WTC11 (cell line): Measurements from ENCODE around the gene TMEM154. TPM values are rescaled to one million over a fixed set of nuclear protein-coding genes. Genes with fewer than 3 reads are reported as not detected.
A peak's percentile ranks its signal among the peaks of the same experiment; 100 is the strongest.

Experiments used
- ATAC-seq: fragments of 200-7000 bp; cut with Tn5 transposase; 2 replicates; pipeline ENCODE4 v1.10.0; 2021; ENCODE audit warnings: mild to moderate bottlenecking, moderate library complexity
- CTCF ChIA-PET: fragments of 300-600 bp; sonication (Branson Sonifier 250); formaldehyde crosslinking; loops from one replicate; lab custom pipeline; 2021; ENCODE audit warnings: antibody characterized with exemption; lab: Charles Lee
- POLR2A ChIA-PET: fragments of 350-600 bp; sonication (Branson Sonifier 250); formaldehyde crosslinking; loops from one replicate; lab custom pipeline; 2021; ENCODE audit warnings: antibody characterized with exemption; lab: Charles Lee
- DNase-seq: peaks from one replicate; pipeline ENCODE4 v3.0.0; 2021; ENCODE audit warnings: low spot score
- H3K27ac Mint-ChIP-seq: 2 replicates; pipeline ENCODE4 v1.8.0; 2021; ENCODE audit warnings: mixed read lengths
- H3K27me3 Mint-ChIP-seq: 2 replicates; pipeline ENCODE4 v1.8.0; 2021; ENCODE audit warnings: low read depth, mild to moderate bottlenecking, moderate library complexity, mixed read lengths
- H3K36me3 Mint-ChIP-seq: 2 replicates; pipeline ENCODE4 v1.8.0; 2021; ENCODE audit warnings: mixed read lengths
- H3K4me1 Mint-ChIP-seq: 2 replicates; pipeline ENCODE4 v1.8.0; 2022; ENCODE audit warnings: mixed read lengths
- H3K4me3 Mint-ChIP-seq: 2 replicates; pipeline ENCODE4 v1.8.0; 2021; ENCODE audit warnings: mild to moderate bottlenecking, moderate library complexity, mixed read lengths
- H3K9me3 Mint-ChIP-seq: 2 replicates; pipeline ENCODE4 v1.8.0; 2021; ENCODE audit warnings: mixed read lengths
- CBFB ChIP-seq: sonication (generic); formaldehyde crosslinking; IDR thresholded peaks from 2 replicates; pipeline ENCODE4 v1.8.1; 2022; ENCODE audit warnings: mild to moderate bottlenecking, low read depth, missing genetic modification reagents
- EMX1 ChIP-seq: fragments of 250-450 bp; sonication (Bioruptor Pico); IDR thresholded peaks from 2 replicates; pipeline ENCODE4 v1.8.0; 2021; ENCODE audit warnings: mild to moderate bottlenecking
- GABPB1 ChIP-seq: sonication (generic); formaldehyde crosslinking; IDR thresholded peaks from 2 replicates; pipeline ENCODE4 v1.8.1; 2023; ENCODE audit warnings: mild to moderate bottlenecking, missing genetic modification reagents
- GTF2I ChIP-seq: fragments of 250-450 bp; sonication (Bioruptor Pico); conservative IDR thresholded peaks from 2 replicates; pipeline ENCODE4 v1.4.0; 2021; ENCODE audit warnings: mild to moderate bottlenecking
- JUN ChIP-seq: sonication (generic); formaldehyde crosslinking; IDR thresholded peaks from 2 replicates; pipeline ENCODE4 v1.8.0; 2023; ENCODE audit warnings: mild to moderate bottlenecking, missing genetic modification reagents
- KAT7 ChIP-seq: sonication (generic); formaldehyde crosslinking; IDR thresholded peaks from 2 replicates; pipeline ENCODE4 v1.8.1; 2023; ENCODE audit warnings: missing genetic modification reagents, mild to moderate bottlenecking, borderline replicate concordance
- NFE2L1 ChIP-seq: sonication (generic); formaldehyde crosslinking; IDR thresholded peaks from 2 replicates; pipeline ENCODE4 v1.8.1; 2023; ENCODE audit warnings: missing genetic modification reagents
- PRRX2 ChIP-seq: fragments of 250-450 bp; sonication (Bioruptor Pico); IDR thresholded peaks from 2 replicates; pipeline ENCODE4 v1.8.0; 2021; ENCODE audit warnings: mild to moderate bottlenecking
- RORB ChIP-seq: fragments of 250-450 bp; sonication (Bioruptor Pico); IDR thresholded peaks from 2 replicates; pipeline ENCODE4 v1.9.0; 2021; ENCODE audit warnings: mild to moderate bottlenecking
- SMAD4 ChIP-seq: sonication (generic); formaldehyde crosslinking; IDR thresholded peaks from 2 replicates; pipeline ENCODE4 v1.8.0; 2022; ENCODE audit warnings: mild to moderate bottlenecking, missing genetic modification reagents
- SOX15 ChIP-seq: fragments of 250-450 bp; sonication (Bioruptor Pico); IDR thresholded peaks from 2 replicates; pipeline ENCODE4 v1.9.0; 2021; ENCODE audit warnings: mild to moderate bottlenecking
- ZNF138 ChIP-seq: sonication (generic); formaldehyde crosslinking; conservative IDR thresholded peaks from 2 replicates; pipeline ENCODE4 v1.8.1; 2022; ENCODE audit warnings: mild to moderate bottlenecking, moderate library complexity, missing genetic modification reagents
- ZNF423 ChIP-seq: fragments of 250-450 bp; sonication (Bioruptor Pico); IDR thresholded peaks from 2 replicates; pipeline ENCODE4 v2.1.2; 2022; ENCODE audit warnings: mild to moderate bottlenecking, moderate library complexity
- total RNA-seq: library from RNA; stranded (reverse); gene quantifications from 3 replicates; pipeline ENCODE4 v1.2.3, GENCODE V29; 2021
- TF ChIP-seq, protein P1 (sequence below): fragments of 250-450 bp; sonication (Bioruptor Pico); conservative IDR thresholded peaks from 2 replicates; pipeline ENCODE4 v1.9.0; 2021; ENCODE audit warnings: mild to moderate bottlenecking
- TF ChIP-seq, protein P2 (sequence below): sonication (generic); formaldehyde crosslinking; IDR thresholded peaks from 2 replicates; pipeline ENCODE4 v1.8.0; 2022; ENCODE audit warnings: mild to moderate bottlenecking, missing genetic modification reagents
- TF ChIP-seq, protein P3 (sequence below): sonication (generic); formaldehyde crosslinking; conservative IDR thresholded peaks from 2 replicates; pipeline ENCODE4 v1.8.1; 2022; ENCODE audit warnings: mild to moderate bottlenecking, missing genetic modification reagents
- TF ChIP-seq, protein P4 (sequence below): fragments of 250-450 bp; sonication (Bioruptor Pico); IDR thresholded peaks from 2 replicates; pipeline ENCODE4 v1.8.0; 2021; ENCODE audit warnings: mild to moderate bottlenecking
- TF ChIP-seq, protein P5 (sequence below): fragments of 250-450 bp; sonication (Bioruptor Pico); IDR thresholded peaks from 2 replicates; pipeline ENCODE4 v1.9.0; 2021; ENCODE audit warnings: moderate library complexity, mild to moderate bottlenecking, inconsistent platforms, borderline replicate concordance
- TF ChIP-seq, protein P6 (sequence below): sonication (generic); formaldehyde crosslinking; IDR thresholded peaks from 2 replicates; pipeline ENCODE4 v1.8.1; 2022; ENCODE audit warnings: missing genetic modification reagents, borderline replicate concordance

Gene TMEM154
- total RNA-seq, 1 experiment from 2014 or later: 2.1 TPM

DNA sequence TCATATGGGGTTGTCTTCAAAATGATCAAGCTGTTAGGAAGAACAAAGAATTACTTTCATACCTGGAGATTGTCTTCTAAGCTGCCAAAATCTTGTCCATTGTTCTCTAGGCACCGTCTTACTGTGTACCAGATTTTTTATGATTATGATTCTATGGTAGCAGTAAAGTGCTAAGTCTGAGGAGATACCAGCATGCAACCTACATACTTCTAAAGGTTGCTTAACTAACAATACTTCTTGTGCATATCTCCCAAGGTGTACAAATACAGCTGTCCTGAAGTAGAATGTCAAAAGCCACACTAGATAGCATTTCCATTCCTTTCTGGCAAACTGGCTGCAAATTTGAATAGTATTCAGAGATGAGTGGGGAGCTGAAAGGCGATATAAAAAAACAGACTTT is 81.3 kb downstream of the TMEM154 start:
- H3K27ac Mint-ChIP-seq: no peak overlapping the region
- no peaks in the 10 kb centered on the region for H3K27me3 Mint-ChIP-seq
- TF ChIP-seq SOX15 (CRISPR knock-in tag) (no peak), NFE2L1 (CRISPR knock-in tag) (no peak), JUN (CRISPR knock-in tag) (no peak), ZNF138 (no peak)
- TF ChIP-seq, protein P1, sequence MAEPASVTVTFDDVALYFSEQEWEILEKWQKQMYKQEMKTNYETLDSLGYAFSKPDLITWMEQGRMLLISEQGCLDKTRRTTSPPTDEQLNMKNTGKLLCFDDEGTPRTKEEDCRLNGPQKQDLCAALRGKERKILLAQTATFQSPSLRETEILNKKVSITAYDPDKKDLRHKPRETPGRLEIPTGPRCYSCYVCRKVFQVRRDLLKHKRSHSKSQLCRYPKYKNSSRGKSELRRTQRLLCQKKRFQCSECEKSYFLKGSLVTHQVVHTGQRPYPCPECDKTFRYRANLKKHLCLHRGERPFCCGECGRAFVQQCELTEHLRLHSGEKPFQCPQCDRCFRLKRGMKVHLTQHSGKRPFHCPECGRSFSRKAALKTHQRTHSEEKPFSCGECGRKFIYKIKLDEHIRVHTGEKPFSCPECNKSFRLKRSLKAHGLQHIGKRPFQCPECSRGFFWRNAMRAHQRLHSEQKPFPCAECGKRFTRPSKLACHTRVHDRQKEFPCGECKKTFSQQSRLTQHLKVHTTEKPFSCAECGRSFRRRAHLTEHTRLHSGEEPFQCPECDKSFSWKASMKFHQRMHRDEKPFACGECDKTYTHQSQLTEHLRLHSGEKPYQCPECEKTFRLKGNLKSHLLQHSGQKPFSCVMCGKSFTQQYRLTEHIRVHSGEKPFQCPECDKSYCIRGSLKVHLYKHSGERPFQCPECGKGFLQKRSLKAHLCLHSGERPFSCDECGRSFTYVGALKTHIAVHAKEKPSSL (CRISPR knock-in tag): no peak
- ChIA-PET CTCF (interaction anchor here (1.4 kb wide), 1 partner anchor 108 kb away, joined by 3 read pairs; no protein-coding TSS in a partner anchor), POLR2A (no interaction called here)
- H3K36me3 Mint-ChIP-seq: no peaks in the 10 kb centered on the region
- ATAC-seq: no peak
- 0 out of 2 replicates have a peak, but pooled peaks cover 3% of the 10 kb centered on the region for H3K9me3 Mint-ChIP-seq
- H3K4me1 Mint-ChIP-seq: no peaks in the 10 kb centered on the region
- DNase-seq: no peak
- no peak overlapping the region for H3K4me3 Mint-ChIP-seq

DNA sequence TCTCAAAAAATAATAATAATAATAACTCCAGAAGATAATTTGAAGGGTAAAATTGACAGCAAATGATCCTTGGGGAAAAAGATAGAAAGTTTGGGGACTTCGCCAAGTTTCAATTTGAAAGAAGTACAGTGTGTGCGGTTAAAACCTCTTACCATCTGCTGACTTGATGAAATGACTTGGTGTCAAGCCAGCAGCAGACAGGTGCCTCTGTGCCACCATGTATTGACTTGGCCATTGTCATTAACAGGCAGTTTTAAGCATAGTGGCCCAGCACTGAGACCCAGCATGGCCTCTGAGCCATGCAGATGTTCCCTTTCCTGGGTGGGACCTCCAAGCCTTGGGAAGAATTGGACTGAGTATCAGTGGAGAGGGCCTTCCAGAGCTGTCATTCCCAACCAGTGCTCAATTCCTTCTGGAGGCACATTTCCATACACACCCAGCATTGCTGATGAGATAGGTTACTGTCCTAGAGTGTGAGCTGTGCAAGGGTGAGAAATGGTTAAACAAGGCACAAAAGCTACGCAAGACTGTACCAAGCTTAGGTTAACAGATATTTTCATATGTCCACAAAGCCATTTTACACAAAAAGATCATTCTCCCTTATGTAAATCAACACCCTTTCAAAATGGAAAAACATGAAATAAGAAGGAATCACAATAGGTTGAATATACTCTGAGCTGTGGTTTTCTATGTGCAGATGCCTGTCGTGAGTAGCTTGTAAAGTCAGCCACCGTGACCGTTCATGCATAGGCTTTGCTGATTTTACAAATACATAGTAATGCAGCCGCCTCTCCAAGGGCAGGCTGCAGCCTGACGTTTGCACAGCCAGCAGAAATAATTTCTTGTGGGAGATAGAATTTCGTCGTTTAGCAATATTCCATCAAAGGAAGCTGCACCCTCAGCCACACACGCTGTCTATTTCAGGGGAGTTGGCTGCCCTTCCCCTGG is 84.5 kb downstream of the TMEM154 start:
- POLR2A ChIA-PET: no interaction called here
- no peaks in the 10 kb centered on the region for H3K9me3 Mint-ChIP-seq
- H3K27ac Mint-ChIP-seq: no peak overlapping the region
- H3K4me1 Mint-ChIP-seq: peaks cover 13% of the 10 kb centered on the region
- DNase-seq: no peak
- no peaks in the 10 kb centered on the region for H3K36me3 Mint-ChIP-seq
- CTCF ChIA-PET: interaction anchor here (0.7 kb wide), 1 partner anchor 45 kb away, joined by 3 read pairs; no protein-coding TSS in a partner anchor
- no peak overlapping the region for H3K4me3 Mint-ChIP-seq
- TF ChIP-seq ZNF423: no peak
- TF ChIP-seq, protein P2, sequence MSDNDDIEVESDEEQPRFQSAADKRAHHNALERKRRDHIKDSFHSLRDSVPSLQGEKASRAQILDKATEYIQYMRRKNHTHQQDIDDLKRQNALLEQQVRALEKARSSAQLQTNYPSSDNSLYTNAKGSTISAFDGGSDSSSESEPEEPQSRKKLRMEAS (CRISPR knock-in tag): no peak
- TF ChIP-seq, all 79 proteins: peak for 0
- H3K27me3 Mint-ChIP-seq: no peaks in the 10 kb centered on the region
- ATAC-seq: no peak

DNA sequence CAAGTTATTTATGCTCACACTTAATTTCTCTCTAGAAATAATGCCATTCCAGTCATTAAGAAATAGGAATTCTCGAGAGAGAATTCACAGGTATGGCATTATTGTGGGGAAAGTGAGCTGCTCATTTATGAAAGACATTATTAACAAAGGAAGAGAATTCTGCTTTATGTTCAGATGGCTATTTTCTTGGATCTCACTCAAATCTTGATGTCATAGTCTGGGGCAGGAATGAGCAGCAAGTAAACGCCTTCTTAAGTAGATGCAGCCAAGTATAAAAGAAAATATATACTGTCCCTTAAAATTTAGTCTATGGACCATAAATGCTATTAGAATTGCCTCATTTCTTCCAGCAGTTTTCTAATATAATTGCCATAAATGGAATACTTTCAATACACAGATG is 85.7 kb downstream of the TMEM154 start:
- DNase-seq (no peak), ATAC-seq (no peak)
- H3K27me3 Mint-ChIP-seq: no peaks in the 10 kb centered on the region
- CTCF ChIA-PET: interaction anchor here (1.0 kb wide), 1 partner anchor 13 kb away, joined by 3 read pairs; no protein-coding TSS in a partner anchor
- H3K27ac Mint-ChIP-seq: no peak overlapping the region
- no peak overlapping the region for H3K4me3 Mint-ChIP-seq
- no peaks in the 10 kb centered on the region for H3K36me3 Mint-ChIP-seq
- POLR2A ChIA-PET: no interaction called here
- no peak for TF ChIP-seq CBFB (CRISPR knock-in tag)
- no peak for TF ChIP-seq KAT7 (CRISPR knock-in tag)
- TF ChIP-seq, protein P3, sequence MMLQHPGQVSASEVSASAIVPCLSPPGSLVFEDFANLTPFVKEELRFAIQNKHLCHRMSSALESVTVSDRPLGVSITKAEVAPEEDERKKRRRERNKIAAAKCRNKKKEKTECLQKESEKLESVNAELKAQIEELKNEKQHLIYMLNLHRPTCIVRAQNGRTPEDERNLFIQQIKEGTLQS (CRISPR knock-in tag): no peak
- H3K9me3 Mint-ChIP-seq: no peaks in the 10 kb centered on the region
- H3K4me1 Mint-ChIP-seq: peaks cover 13% of the 10 kb centered on the region

DNA sequence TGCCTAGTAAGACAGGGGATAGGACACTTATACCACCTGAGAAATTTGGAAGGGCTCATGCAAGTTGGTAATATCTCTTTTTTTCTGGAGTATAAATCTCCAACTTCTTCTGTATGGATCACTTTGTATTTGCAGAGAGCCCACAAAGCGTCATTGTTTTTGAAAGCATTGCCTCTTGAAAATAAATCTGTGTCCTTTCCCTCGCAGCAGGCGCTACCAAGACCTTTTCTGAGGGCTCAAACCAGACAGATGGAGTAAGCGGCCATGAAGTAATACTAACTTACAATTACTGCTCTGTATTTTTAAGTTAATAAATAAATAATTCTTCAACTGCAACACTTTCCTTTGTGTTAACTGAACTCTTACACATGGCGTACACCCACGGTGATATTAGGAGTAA is 87.9 kb downstream of the TMEM154 start:
- Mint-ChIP-seq H3K36me3 (peaks cover 2% of the 10 kb centered on the region), H3K4me3 (peak overlapping the region; percentile 56), H3K4me1 (peaks cover 13% of the 10 kb centered on the region), H3K9me3 (peaks cover 8% of the 10 kb centered on the region), H3K27ac (peak overlapping the region; percentile 32; the same call in 1 of the 2 replicates), H3K27me3 (no peaks in the 10 kb centered on the region)
- ATAC-seq: no peak
- CTCF ChIA-PET: interaction anchor here (0.6 to 1.9 kb wide), 5 partner anchors 8 to 136 kb away, joined by 4 to 7 read pairs (median 5); no protein-coding TSS in a partner anchor
- POLR2A ChIA-PET: interaction anchor here (1.0 kb wide), 2 partner anchors 87 to 143 kb away, joined by 3 read pairs; no protein-coding TSS in a partner anchor
- no peak for DNase-seq
- no peak for TF ChIP-seq JUN (CRISPR knock-in tag)
- no peak for TF ChIP-seq PRRX2
- TF ChIP-seq, protein P4, sequence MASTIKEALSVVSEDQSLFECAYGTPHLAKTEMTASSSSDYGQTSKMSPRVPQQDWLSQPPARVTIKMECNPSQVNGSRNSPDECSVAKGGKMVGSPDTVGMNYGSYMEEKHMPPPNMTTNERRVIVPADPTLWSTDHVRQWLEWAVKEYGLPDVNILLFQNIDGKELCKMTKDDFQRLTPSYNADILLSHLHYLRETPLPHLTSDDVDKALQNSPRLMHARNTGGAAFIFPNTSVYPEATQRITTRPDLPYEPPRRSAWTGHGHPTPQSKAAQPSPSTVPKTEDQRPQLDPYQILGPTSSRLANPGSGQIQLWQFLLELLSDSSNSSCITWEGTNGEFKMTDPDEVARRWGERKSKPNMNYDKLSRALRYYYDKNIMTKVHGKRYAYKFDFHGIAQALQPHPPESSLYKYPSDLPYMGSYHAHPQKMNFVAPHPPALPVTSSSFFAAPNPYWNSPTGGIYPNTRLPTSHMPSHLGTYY (CRISPR knock-in tag): no peak
- no peak for TF ChIP-seq SMAD4 (CRISPR knock-in tag)
- TF ChIP-seq, protein P1 (CRISPR knock-in tag): no peak
- no peak for TF ChIP-seq GABPB1 (CRISPR knock-in tag)
- TF ChIP-seq, protein P5, sequence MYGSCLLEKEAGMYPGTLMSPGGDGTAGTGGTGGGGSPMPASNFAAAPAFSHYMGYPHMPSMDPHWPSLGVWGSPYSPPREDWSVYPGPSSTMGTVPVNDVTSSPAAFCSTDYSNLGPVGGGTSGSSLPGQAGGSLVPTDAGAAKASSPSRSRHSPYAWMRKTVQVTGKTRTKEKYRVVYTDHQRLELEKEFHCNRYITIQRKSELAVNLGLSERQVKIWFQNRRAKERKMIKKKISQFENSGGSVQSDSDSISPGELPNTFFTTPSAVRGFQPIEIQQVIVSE (CRISPR knock-in tag): no peak
- TF ChIP-seq GTF2I (CRISPR knock-in tag): no peak
- no peak for TF ChIP-seq RORB
- no peak for TF ChIP-seq EMX1 (CRISPR knock-in tag)
- TF ChIP-seq, protein P6, sequence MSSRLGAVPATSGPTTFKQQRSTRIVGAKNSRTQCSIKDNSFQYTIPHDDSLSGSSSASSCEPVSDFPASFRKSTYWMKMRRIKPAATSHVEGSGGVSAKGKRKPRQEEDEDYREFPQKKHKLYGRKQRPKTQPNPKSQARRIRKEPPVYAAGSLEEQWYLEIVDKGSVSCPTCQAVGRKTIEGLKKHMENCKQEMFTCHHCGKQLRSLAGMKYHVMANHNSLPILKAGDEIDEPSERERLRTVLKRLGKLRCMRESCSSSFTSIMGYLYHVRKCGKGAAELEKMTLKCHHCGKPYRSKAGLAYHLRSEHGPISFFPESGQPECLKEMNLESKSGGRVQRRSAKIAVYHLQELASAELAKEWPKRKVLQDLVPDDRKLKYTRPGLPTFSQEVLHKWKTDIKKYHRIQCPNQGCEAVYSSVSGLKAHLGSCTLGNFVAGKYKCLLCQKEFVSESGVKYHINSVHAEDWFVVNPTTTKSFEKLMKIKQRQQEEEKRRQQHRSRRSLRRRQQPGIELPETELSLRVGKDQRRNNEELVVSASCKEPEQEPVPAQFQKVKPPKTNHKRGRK: no peak
